ENCODE measurements around the gene KRTAP10-3. TPM values are rescaled to one million over a fixed set of nuclear protein-coding genes. Genes with fewer than 3 reads are reported as not detected.
A peak's percentile ranks its signal among the peaks of the same experiment; 100 is the strongest.

KRTAP10-3 gene
- total RNA-seq, 1 experiment from 2014 or later, result not detected

- intact Hi-C loops (cut with micrococcal nuclease; ENCODE audit: unreplicated experiment), result no loop called here
- peaks cover 58% of the 10 kb centered on the region for H3K27me3 Mint-ChIP-seq (ENCODE audit: unreplicated experiment)
- DNase-seq, result peak; percentile 14
- no peak overlapping the region for H3K4me3 Mint-ChIP-seq (ENCODE audit: low read depth, unreplicated experiment)
- no TSS peak for BruUV-seq (replicated peaks)
- no peak overlapping the region for H3K27ac Mint-ChIP-seq (ENCODE audit: unreplicated experiment)
- H3K36me3 Mint-ChIP-seq (ENCODE audit: insufficient read depth, unreplicated experiment), result no peaks in the 10 kb centered on the region
- no peaks in the 10 kb centered on the region for H3K4me1 Mint-ChIP-seq (ENCODE audit: low read depth, unreplicated experiment)
- peaks cover 3% of the 10 kb centered on the region for H3K9me3 Mint-ChIP-seq (ENCODE audit: low read depth, unreplicated experiment)
- CTCF ChIA-PET, result no interaction called here
- TF ChIP-seq CTCF (IDR thresholded peaks at IDR 0.05; ENCODE audit: unreplicated experiment), result no peak
These were observed 45.0 kb downstream of the KRTAP10-3 start for GRCh38 chr21:44513389-44514217.

GRCh38 chr21:44512496-44513388 is 45.9 kb downstream of the KRTAP10-3 start:
- intact Hi-C loops (cut with micrococcal nuclease; ENCODE audit: unreplicated experiment), result no loop called here
- CTCF ChIA-PET, result interaction anchor here (0.6 kb wide), 1 partner anchor 155 kb away, joined by 3 read pairs; no protein-coding TSS in a partner anchor
- peaks cover 51% of the 10 kb centered on the region for H3K27me3 Mint-ChIP-seq (ENCODE audit: unreplicated experiment)
- DNase-seq, result no peak
- no peaks in the 10 kb centered on the region for H3K4me1 Mint-ChIP-seq (ENCODE audit: low read depth, unreplicated experiment)
- no peak overlapping the region for H3K27ac Mint-ChIP-seq (ENCODE audit: unreplicated experiment)
- peaks cover 1% of the 10 kb centered on the region for H3K9me3 Mint-ChIP-seq (ENCODE audit: low read depth, unreplicated experiment)
- no peaks in the 10 kb centered on the region for H3K36me3 Mint-ChIP-seq (ENCODE audit: insufficient read depth, unreplicated experiment)
- no peak for TF ChIP-seq CTCF (IDR thresholded peaks at IDR 0.05; ENCODE audit: unreplicated experiment)
- H3K4me3 Mint-ChIP-seq (ENCODE audit: low read depth, unreplicated experiment), result no peak overlapping the region
- BruUV-seq (replicated peaks), result no TSS peak

GRCh38 chr21:44511938-44512275 is 46.7 kb downstream of the KRTAP10-3 start:
- CTCF ChIA-PET, result interaction anchor here (0.6 kb wide), 1 partner anchor 156 kb away, joined by 3 read pairs; no protein-coding TSS in a partner anchor
- BruUV-seq (replicated peaks), result no TSS peak

More at GRCh38 chr21:44511938-44512275, 46.7 kb downstream of the KRTAP10-3 start:
- Mint-ChIP-seq H3K36me3 (ENCODE audit: insufficient read depth, unreplicated experiment) (no peaks in the 10 kb centered on the region), H3K4me3 (ENCODE audit: low read depth, unreplicated experiment) (no peak overlapping the region), H3K27me3 (ENCODE audit: unreplicated experiment) (peaks cover 42% of the 10 kb centered on the region), H3K4me1 (ENCODE audit: low read depth, unreplicated experiment) (no peaks in the 10 kb centered on the region), H3K9me3 (ENCODE audit: low read depth, unreplicated experiment) (no peaks in the 10 kb centered on the region), H3K27ac (ENCODE audit: unreplicated experiment) (no peak overlapping the region)
- no peak for TF ChIP-seq CTCF (IDR thresholded peaks at IDR 0.05; ENCODE audit: unreplicated experiment)
- no peak for DNase-seq
- intact Hi-C loops (cut with micrococcal nuclease; ENCODE audit: unreplicated experiment), result loop anchor here (2.0 kb wide), 1 partner anchor 281 kb away; no protein-coding TSS in a partner anchor

All from Calu3 (cell line).